GM21529 (cell line): ENCODE data around the gene PSKH1.
"Not testable (repeated sequence)": the region's sequence is repeated elsewhere in the genome, so short reads cannot be mapped to it uniquely, and the experiment has no call there.

Experiments
- ATAC-seq: cut with Tn5 transposase; IDR thresholded peaks from one replicate; pipeline ENCODE4 v1.9.1; 2021; ENCODE audit not compliant: unreplicated experiment

PSKH1 gene

GRCh38 chr16:67885976-67886375 is 7.1 kb upstream of the PSKH1 start:
- no peak for ATAC-seq

- no peak for ATAC-seq
Measured at GRCh38 chr16:67886387-67886786, 6.7 kb upstream of the PSKH1 start.

GRCh38 chr16:67888331-67888730 is 4.7 kb upstream of the PSKH1 start:
- no peak for ATAC-seq

- ATAC-seq, result no peak
Measured at GRCh38 chr16:67892375-67892774, 679 bp upstream of the PSKH1 start.

GRCh38 chr16:67893743-67894399 is 817 bp downstream of the PSKH1 start:
- no peak for ATAC-seq

GRCh38 chr16:67897231-67897630 is 4.2 kb downstream of the PSKH1 start:
- ATAC-seq, result no peak

GRCh38 chr16:67901734-67902133 is 8.7 kb downstream of the PSKH1 start:
- ATAC-seq, result no peak

GRCh38 chr16:67902831-67903230 is 9.8 kb downstream of the PSKH1 start:
- ATAC-seq, result no peak

- ATAC-seq, result no peak
Measured at GRCh38 chr16:67907397-67908180, 14.5 kb downstream of the PSKH1 start.

- ATAC-seq, result no peak
Measured at GRCh38 chr16:67909056-67909742, 16.1 kb downstream of the PSKH1 start.

- no peak for ATAC-seq
Measured at GRCh38 chr16:67910158-67910557, 17.1 kb downstream of the PSKH1 start.

- no peak for ATAC-seq
Measured at GRCh38 chr16:67914758-67915495, 21.9 kb downstream of the PSKH1 start.

- not testable (repeated sequence) for ATAC-seq
Measured at GRCh38 chr16:67915496-67915769, 22.4 kb downstream of the PSKH1 start.

GRCh38 chr16:67915831-67916723 is 23.0 kb downstream of the PSKH1 start:
- no peak for ATAC-seq

- no peak for ATAC-seq
Measured at GRCh38 chr16:67917140-67917851, 24.2 kb downstream of the PSKH1 start.

- no peak for ATAC-seq
Measured at GRCh38 chr16:67917852-67918236, 24.8 kb downstream of the PSKH1 start.

GRCh38 chr16:67919622-67920221 is 26.7 kb downstream of the PSKH1 start:
- no peak for ATAC-seq

GRCh38 chr16:67922221-67922620 is 29.2 kb downstream of the PSKH1 start:
- no peak for ATAC-seq

GRCh38 chr16:67922740-67923139 is 29.7 kb downstream of the PSKH1 start:
- ATAC-seq, result no peak
